HG03439 (cell line): ENCODE results near the gene KCNK15.

Source experiments
- ATAC-seq: cut with Tn5 transposase; IDR thresholded peaks from one replicate; pipeline ENCODE4 v1.9.1; 2021; ENCODE audit warnings: mild to moderate bottlenecking, moderate library complexity; ENCODE audit not compliant: unreplicated experiment

Gene KCNK15

DNA sequence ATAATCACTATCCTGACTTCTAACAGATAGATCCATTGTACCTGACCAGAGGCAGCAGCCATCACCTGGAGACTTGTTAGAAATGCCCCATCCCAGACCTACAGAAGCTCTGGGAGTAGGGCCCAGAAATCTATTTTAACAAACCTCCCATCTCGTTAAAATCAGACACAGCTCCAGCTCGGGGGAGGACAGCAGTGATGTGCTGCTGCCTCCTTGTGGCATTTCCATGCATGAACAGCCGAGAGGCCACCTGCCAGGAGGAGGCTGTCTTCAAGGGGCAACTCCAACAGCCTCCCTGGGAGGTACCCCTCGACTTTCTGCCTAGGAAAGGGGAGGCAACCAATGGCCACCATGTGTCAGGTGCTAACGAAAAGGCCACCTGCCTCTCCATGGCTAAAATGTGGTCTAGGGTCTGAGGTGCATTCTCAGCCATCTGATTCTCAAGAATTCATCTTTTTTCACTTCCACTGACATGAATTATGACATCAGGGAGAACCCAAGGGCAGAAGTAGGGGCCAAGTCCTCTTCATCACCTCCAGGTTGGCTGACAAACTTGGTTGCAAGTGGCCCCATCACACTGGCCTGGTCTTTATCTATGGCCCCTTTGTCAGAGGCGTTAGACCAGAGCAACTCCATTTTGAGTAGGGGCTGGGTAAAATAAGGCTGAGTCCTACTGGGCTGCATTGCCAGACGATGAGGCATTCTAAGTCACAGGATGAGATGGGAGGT lies 12.2 kb upstream of the KCNK15 start:
- no peak for ATAC-seq

DNA sequence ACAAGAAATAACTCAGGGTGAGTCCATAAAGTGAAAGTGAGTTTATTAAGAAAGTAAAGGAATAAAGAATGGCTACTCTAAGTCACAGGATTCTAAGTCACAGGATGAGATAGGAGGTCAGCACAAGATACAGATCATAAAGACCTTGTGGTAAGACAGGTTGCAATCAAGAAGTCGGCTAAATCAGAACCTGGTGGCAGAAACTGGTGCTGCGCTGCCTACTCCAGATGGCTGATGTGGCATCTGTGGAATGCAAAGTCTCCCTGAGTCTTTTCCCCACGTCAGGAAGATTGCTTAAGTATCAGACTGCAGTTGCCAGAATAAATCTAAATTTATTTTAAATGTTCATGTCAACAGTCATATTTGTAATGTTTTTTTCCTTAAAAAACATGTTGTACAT lies 10.7 kb upstream of the KCNK15 start:
- no peak for ATAC-seq

- ATAC-seq: no peak
Observed at GRCh38 chr20:44735816-44736169, 9.9 kb upstream of the KCNK15 start.

DNA sequence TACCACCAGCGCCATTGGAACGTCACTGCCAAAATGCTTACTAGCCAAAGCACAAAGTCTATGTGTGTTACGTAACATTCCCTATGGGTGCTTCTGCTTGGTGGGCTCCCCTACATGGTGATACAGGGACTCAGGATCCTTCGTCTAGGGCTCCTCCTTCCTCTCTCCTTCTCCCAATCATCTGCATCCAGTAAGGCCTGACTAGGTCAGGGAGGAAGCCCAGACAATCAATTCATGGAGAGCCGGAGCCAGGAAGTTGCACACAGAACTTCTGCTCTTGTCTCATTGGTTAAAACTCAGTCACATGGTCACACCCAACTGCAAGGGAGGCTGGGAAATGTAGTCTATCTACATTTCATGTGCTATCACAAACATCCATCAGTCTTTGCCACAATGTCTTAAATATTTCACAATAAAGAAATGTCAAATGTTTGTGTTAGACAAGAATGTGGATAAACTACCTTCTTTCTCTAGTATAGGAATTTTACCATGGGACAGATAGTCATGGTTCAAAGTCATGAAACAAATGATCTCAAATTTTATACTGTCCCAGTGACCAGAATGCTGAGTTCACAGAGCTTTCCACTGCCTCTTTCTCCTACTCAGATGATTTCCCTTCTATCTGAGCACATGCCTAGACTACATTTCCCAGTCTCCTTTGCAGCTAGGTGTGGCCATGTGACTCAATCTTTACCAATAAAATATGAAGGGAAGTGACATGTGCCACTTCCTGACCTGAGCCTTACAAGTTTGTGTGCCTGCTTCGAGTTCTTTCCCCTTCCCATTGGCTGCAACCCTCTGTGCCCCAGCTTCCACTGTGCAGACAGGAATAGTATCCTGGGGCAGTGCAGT lies 9.3 kb upstream of the KCNK15 start:
- ATAC-seq: no peak

DNA sequence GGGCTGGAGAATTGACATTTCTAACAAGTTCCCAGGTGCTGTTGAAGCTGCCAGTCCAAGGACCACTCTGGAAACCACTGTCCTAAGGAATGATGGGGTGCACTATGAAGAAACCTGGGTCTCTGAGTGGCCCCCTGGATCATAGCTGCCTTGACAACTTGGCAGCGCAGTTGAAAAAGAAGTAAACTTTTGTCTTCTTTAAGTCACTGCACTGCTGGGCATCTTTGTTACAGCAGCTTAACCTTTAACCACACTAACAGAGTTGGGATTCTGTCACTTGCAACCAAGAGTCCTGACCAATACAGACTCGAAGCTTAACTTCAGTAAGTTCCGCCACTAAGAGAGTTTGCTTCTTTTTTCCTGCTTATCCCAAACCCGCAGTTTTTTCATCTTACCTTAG lies 8.5 kb upstream of the KCNK15 start:
- ATAC-seq: no peak

DNA sequence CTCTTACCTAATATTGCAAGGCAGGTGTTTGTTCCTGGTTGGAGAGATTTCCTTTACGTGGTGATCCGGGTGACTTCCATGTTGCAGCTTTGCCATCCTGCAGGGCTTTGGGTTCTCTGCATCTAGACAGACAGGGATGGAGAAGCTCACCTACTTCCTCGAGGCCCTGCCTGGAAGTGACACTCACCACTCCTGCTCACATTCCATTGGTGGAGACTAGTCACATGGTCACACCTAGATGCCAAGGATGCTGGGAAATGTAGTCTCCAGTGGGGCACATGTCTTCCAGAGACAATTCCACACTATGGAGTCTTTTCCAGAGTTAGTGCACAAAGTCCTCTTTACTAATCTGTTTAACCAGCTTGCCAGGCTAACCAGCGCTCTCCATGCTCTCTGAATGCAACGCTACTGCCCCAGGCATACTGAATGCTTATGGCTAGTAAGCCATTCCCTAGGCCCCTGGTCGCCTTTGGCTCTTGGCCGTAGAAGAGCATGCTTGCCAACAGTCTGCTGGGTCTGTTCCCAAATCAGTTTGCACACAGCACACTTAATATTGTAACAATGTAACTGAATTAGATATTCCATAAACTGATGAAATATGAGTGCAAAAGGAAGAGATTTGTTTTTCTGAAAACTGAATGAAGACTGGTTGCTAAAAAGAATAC lies 6.7 kb upstream of the KCNK15 start:
- ATAC-seq: no peak

DNA sequence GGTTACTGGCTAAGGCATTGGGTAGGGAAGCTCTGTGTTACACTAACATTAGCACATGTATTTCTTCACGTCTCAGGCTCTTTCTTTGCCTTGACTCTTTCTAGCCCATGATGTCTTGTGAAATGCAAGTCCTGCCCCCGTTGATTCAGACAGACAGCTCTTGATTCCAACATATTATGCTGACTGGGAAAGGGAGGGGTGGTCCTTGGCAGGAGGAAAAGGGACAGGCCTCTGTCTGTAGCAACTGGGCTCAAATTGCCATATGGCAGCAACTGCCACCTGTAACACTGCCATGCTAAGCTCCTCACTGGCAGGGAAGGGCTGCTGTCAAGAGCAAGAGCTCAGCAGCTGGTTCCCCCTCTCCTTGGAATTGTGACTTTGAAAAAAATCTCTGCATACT lies 5.7 kb upstream of the KCNK15 start:
- ATAC-seq: no peak

DNA sequence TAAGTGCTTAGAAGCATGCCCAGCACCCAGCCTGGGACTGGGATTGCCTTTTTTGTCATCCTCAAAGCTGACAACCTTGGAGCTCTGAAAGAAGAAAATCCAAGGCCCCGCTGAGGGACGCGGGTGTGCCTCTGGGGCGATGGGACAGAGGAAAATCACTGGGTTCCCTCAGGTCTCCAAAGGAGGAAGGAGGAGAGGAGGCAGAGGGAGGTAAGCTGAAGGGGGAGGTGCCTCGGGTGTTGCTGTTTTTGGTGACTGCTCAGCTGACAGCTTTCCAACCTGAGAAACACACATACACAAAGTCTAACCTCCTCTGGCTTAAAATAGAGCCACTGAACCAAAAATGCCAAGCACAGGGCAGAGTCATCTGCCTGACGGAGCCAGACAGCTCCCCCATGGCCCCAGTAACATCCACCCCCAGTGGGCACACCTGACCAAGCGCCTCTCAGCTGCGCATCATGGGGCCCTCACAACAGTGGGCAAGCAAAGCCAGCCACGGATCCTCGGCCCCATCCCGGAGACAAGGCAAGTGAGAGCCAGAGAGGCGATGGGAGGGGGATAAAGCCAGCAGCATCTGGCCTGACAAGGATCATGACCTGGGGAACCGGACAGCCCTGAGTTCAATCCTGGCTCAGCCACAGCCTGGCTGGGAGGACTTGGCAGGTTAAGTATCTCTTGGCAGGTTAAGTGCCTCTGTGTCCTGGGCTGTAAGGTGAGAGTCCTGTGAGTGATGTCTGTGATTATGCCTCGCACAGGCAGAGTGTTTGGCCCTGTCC lies 3.2 kb upstream of the KCNK15 start:
- ATAC-seq: no peak

GRCh38 chr20:44743080-44743701 lies 2.5 kb upstream of the KCNK15 start:
- no peak for ATAC-seq

GRCh38 chr20:44743916-44744655 lies 1.6 kb upstream of the KCNK15 start:
- no peak for ATAC-seq

- no peak for ATAC-seq
Observed at GRCh38 chr20:44745122-44745597, 505 bp upstream of the KCNK15 start.

GRCh38 chr20:44746367-44747165 lies 901 bp downstream of the KCNK15 start:
- no peak for ATAC-seq

DNA sequence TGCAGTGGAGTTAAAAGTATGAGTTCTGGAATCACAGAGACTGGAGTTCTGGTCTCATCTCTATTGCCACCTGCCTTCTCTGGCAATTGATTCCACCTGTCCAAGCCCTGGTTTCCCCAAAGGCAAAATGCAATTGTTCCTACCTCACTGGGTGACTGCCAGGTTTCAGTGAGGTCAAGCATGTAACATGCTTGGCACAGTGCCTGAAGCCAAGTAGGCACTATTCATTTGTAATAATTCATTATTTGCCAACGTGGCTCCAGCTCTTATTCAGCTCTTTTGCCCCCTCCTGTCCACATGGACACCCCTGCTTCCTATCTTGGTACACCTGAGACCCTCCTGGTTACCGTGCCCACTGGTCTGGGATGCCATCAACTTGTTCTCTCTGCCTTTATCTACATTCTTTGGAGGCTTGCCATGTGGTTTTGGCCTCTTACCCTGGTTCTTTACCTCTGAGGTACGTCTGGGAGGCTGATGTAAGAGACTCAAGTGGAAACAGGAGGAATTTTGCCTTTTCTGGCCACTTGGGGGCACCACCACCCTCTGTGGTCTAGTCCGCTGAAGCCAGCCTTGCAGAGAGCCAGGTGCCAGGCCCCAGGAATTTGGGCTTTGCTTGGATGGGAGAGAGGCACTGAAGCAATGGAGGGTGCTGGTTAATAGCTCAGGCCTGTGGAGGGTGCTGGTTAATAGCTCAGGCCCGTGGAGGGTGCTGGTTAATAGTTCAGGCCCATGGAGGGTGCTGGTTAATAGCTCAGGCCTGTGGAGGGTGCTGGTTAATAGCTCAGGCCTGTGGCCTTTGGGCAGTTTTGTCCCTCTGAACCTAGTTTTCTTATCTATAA lies 1.7 kb downstream of the KCNK15 start:
- peak; percentile 61 for ATAC-seq

GRCh38 chr20:44748005-44748370 lies 2.3 kb downstream of the KCNK15 start:
- ATAC-seq: no peak

- ATAC-seq: no peak
Observed at GRCh38 chr20:44750081-44750805, 4.6 kb downstream of the KCNK15 start.

- ATAC-seq: no peak
Observed at GRCh38 chr20:44752099-44752931, 6.7 kb downstream of the KCNK15 start.

DNA sequence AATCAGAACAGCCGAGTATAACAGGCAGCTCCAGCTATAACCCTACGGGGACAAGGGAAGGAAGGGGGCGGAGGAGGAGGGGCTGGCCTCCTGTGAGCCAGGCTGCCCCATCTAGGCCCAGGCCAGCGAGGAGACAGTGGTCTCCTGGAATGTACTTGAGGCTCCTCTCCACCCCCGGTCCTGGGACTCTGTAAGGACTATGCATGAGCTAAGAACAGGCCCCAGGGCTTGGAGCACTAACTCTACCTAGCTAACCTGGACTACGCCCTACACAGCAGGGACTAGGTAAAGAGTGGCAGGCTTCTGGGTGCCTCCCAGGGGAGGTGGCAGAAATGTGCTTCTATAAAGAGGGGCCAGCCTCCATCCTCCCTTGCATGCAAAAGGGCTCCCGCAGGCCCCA lies 8.9 kb downstream of the KCNK15 start:
- no peak for ATAC-seq
